Measurements from ENCODE around the gene HELZ. TPM values are rescaled to one million over a fixed set of nuclear protein-coding genes. Genes with fewer than 3 reads are reported as not detected.

Gene HELZ
- total and polyA plus RNA-seq, 2 donors (not counting 3 experiments of a cell fraction or from before 2014, with no cell fraction given) = 8.0 to 47.3 TPM

GRCh38 chr17:67139289-67139688 lies 105.7 kb downstream of the HELZ start:
- Histone ChIP-seq H3K4me2 (ENCODE audit: insufficient read depth, low read length) (no peak overlapping the region), H3K4me3 (replicated peaks in 1 of 3; ENCODE audit: insufficient read depth in 1 of 3, low read depth in 1 of 3, low read length in 3 of 3) (no peak overlapping the region), H3K36me3 (ENCODE audit: control insufficient read depth in 2 of 2, extremely low read depth in 1 of 2, insufficient read depth in 2 of 2, low read length in 2 of 2) (peaks cover 4 to 6% of the 10 kb centered on the region in 2 experiments), H3K27me3 (ENCODE audit: control insufficient read depth in 2 of 2, insufficient read depth in 2 of 2, low read length in 2 of 2) (no peaks in the 10 kb centered on the region), H3K9ac (replicated peaks; ENCODE audit: extremely low read depth, insufficient read depth, low read length) (no peak overlapping the region), H2AFZ (ENCODE audit: low read depth, low read length) (no peak overlapping the region), H4K20me1 (replicated peaks; ENCODE audit: control insufficient read depth, extremely low read depth, insufficient read depth, low read length) (no peaks in the 10 kb centered on the region), H3K9me1 (replicated peaks; ENCODE audit: control insufficient read depth, extremely low read depth, insufficient read depth, low read length) (no peaks in the 10 kb centered on the region), H3K79me2 (ENCODE audit: control insufficient read depth, insufficient read depth, low read length) (no peaks in the 10 kb centered on the region), H3K27ac (ENCODE audit: insufficient read depth, low read depth, low read length) (no peak overlapping the region), H3K9me3 (replicated peaks; ENCODE audit: control insufficient read depth, insufficient read depth, low read length) (no peaks in the 10 kb centered on the region), H3K4me1 (ENCODE audit: control insufficient read depth, extremely low read depth, insufficient read depth, low read length) (no peaks in the 10 kb centered on the region)
- dilution Hi-C loops (cut with MboI; ENCODE audit: extremely low pct_ligation_motif_present, low sequenced_read_pairs) = no loop called here
- DNase-seq (ENCODE audit: low read depth, low spot score) = no peak
- TF ChIP-seq POLR2A (IDR thresholded peaks at IDR 0.05; ENCODE audit: low read depth, low read length) = no peak
- no peak for TF ChIP-seq CTCF (IDR thresholded peaks at IDR 0.05; ENCODE audit: extremely low read depth in 1 of 2, insufficient read depth in 1 of 2, low read depth in 1 of 2, low read length in 2 of 2)
- no peak for TF ChIP-seq FOS (IDR thresholded peaks at IDR 0.05; ENCODE audit: borderline replicate concordance, insufficient read depth, low read length)
- TF ChIP-seq, protein P1, sequence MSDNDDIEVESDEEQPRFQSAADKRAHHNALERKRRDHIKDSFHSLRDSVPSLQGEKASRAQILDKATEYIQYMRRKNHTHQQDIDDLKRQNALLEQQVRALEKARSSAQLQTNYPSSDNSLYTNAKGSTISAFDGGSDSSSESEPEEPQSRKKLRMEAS (IDR thresholded peaks at IDR 0.05; ENCODE audit: insufficient read depth, insufficient read length) = no peak
- TF ChIP-seq GATA2 (IDR thresholded peaks at IDR 0.05; ENCODE audit: insufficient read depth, insufficient read length, low read depth, low read length) = no peak
- no peak for TF ChIP-seq JUN (IDR thresholded peaks at IDR 0.05; ENCODE audit: borderline replicate concordance, insufficient read depth, insufficient read length, low read depth)
- TF ChIP-seq MYC (IDR thresholded peaks at IDR 0.05; ENCODE audit: low read depth, low read length) = no peak
- TF ChIP-seq POLR2AphosphoS5 (IDR thresholded peaks at IDR 0.05; ENCODE audit: insufficient read depth, low read depth, low read length) = no peak
- TF ChIP-seq EZH2 (IDR thresholded peaks at IDR 0.05; ENCODE audit: borderline replicate concordance, low read depth, low read length, severe bottlenecking) = no peak
- intact Hi-C loops (cut with micrococcal nuclease) = no loop called here
- no TSS peak for BruUV-seq (replicated peaks)
- ChIA-PET POLR2A (no interaction called here), CTCF (interaction anchor here (0.5 to 3.0 kb wide), 3 partner anchors 9 to 577 kb away, joined by 3 to 10 read pairs (median 6); no protein-coding TSS in a partner anchor)
- no peak for FAIRE-seq
